A549 (cell line): ENCODE measurements around the gene CLSTN2. TPM values are rescaled to one million over a fixed set of nuclear protein-coding genes. Genes with fewer than 3 reads are reported as not detected.

Experiments used
- ATAC-seq, 2 experiments: fragments of 200-7000 bp in 1 of 2; fragments of >200 bp in 1 of 2; cut with Nextera tagmentation in 1 of 2; cut with Tn5 transposase in 1 of 2; 3 replicates each; pipeline versions ENCODE4 v1.8.0 to v1.9.1; 2018 to 2020; ENCODE audit warnings: mild to moderate bottlenecking in 1 of 2, moderate library complexity in 1 of 2
- CTCF ChIA-PET: fragments of 300-600 bp; sonication (Branson Sonifier 250); formaldehyde crosslinking; extraction: SDS; loops from one replicate; lab custom pipeline; 2021; ENCODE audit warnings: antibody characterized with exemption, inconsistent platforms; lab: Yijun Ruan, JAX
- POLR2A ChIA-PET: fragments of 350-600 bp; formaldehyde crosslinking; extraction: SDS; loops from one replicate; lab custom pipeline; 2021; ENCODE audit warnings: antibody characterized with exemption, inconsistent platforms; lab: Yijun Ruan, JAX
- DNase-seq, 2 experiments: peaks; one replicate each; pipeline versions ENCODE4 v3.0.0 to v3.0.0-alpha.2; 2011 to 2016; ENCODE audit warnings: low read depth in 1 of 2, low spot score in 1 of 2
- FAIRE-seq: peaks from 2 replicates; lab custom pipeline; 2011; peaks lifted over from hg19 to GRCh38; lab: Jason Lieb, UNC
- H3K27ac ChIP-seq, 2 experiments: fragments of >200 bp; sonication (Bioruptor Twin); formaldehyde crosslinking; 3 replicates each; pipeline ENCODE4 v1.5.1; 2016 to 2017
- H3K4me1 ChIP-seq: fragments of >200 bp; sonication (Bioruptor Twin); formaldehyde crosslinking; 3 replicates; pipeline ENCODE4 v1.6.1; 2016
- H3K4me2 ChIP-seq: fragments of >200 bp; sonication (Bioruptor Twin); formaldehyde crosslinking; 3 replicates; pipeline ENCODE4 v1.6.1; 2016
- H3K4me3 ChIP-seq: fragments of >200 bp; sonication (Bioruptor Twin); formaldehyde crosslinking; 3 replicates; pipeline ENCODE4 v1.5.1; 2016
- H3K9me3 ChIP-seq: fragments of >200 bp; sonication (Bioruptor Twin); formaldehyde crosslinking; 3 replicates; pipeline ENCODE4 v1.6.1; 2016
- BHLHE40 ChIP-seq: IDR thresholded peaks from 2 replicates; pipeline ENCODE4 v1.6.1; 2012; ENCODE audit warnings: low read depth, low read length, inconsistent platforms
- CBX2 ChIP-seq: fragments of 200-600 bp; sonication (generic); IDR thresholded peaks from 2 replicates; pipeline ENCODE4 v1.6.1; 2016; ENCODE audit warnings: low read depth, mild to moderate bottlenecking, borderline replicate concordance
- CEBPB ChIP-seq, 2 experiments: fragments of >200 bp in 1 of 2; sonication (Bioruptor Twin) in 1 of 2; formaldehyde crosslinking in 1 of 2; IDR thresholded peaks; 2 replicates each; pipeline ENCODE4 v1.6.1; 2012 to 2016
- EHMT2 ChIP-seq: fragments of 200-600 bp; sonication (generic); IDR thresholded peaks from 2 replicates; pipeline ENCODE4 v1.6.1; 2016; ENCODE audit warnings: antibody characterized with exemption, low read depth, mild to moderate bottlenecking, moderate library complexity
- FOSL2 ChIP-seq, 2 experiments: fragments of 450-650 bp in 1 of 2; fragments of >200 bp in 1 of 2; sonication (Bioruptor Twin) in 1 of 2; formaldehyde crosslinking; IDR thresholded peaks; 2 replicates each; pipeline versions ENCODE4 v1.5.0 to v1.6.1; 2016 to 2020; ENCODE audit warnings: mild to moderate bottlenecking in 1 of 2, moderate library complexity in 1 of 2
- FOXS1 ChIP-seq: fragments of 250-450 bp; sonication (Bioruptor Pico); IDR thresholded peaks from 2 replicates; pipeline ENCODE4 v1.5.0; 2020; ENCODE audit warnings: mild to moderate bottlenecking, moderate library complexity
- GATA3 ChIP-seq: IDR thresholded peaks from 2 replicates; pipeline ENCODE4 v1.6.1; 2012; ENCODE audit warnings: borderline replicate concordance
- HEYL ChIP-seq: fragments of 250-450 bp; sonication (Bioruptor Pico); IDR thresholded peaks from 2 replicates; pipeline ENCODE4 v1.8.0; 2021; ENCODE audit warnings: mild to moderate bottlenecking, moderate library complexity
- JUNB ChIP-seq: fragments of >200 bp; sonication (Bioruptor Twin); formaldehyde crosslinking; IDR thresholded peaks from 2 replicates; pipeline ENCODE4 v1.6.1; 2016
- KDM5A ChIP-seq: fragments of 200-600 bp; sonication (generic); IDR thresholded peaks from 2 replicates; pipeline ENCODE4 v1.6.1; 2016; ENCODE audit warnings: antibody characterized with exemption, mild to moderate bottlenecking
- MAZ ChIP-seq: fragments of 150-350 bp; IDR thresholded peaks from 2 replicates; pipeline ENCODE4 v1.6.1; 2014; ENCODE audit warnings: antibody characterized with exemption, low read depth, low read length, borderline replicate concordance
- NFE2L2 ChIP-seq: fragments of 150-350 bp; conservative IDR thresholded peaks from 2 replicates; pipeline ENCODE4 v1.6.1; 2014; ENCODE audit warnings: low read length
- NPAS2 ChIP-seq: fragments of 250-450 bp; sonication (Bioruptor Pico); IDR thresholded peaks from 2 replicates; pipeline ENCODE4 v1.8.0; 2022; ENCODE audit warnings: mild to moderate bottlenecking, moderate library complexity, borderline replicate concordance
- NR3C1 ChIP-seq: fragments of >200 bp; sonication (Bioruptor Twin); formaldehyde crosslinking; IDR thresholded peaks from 3 replicates; pipeline ENCODE4 v1.6.1; 2017
- POLR2A ChIP-seq: IDR thresholded peaks from 2 replicates; pipeline ENCODE4 v1.6.1; 2012; ENCODE audit warnings: mild to moderate bottlenecking, low read length
- POLR2AphosphoS2 ChIP-seq: conservative IDR thresholded peaks from 2 replicates; pipeline ENCODE4 v1.6.1; 2012; ENCODE audit warnings: low read length, improper control_type of control experiment, inconsistent platforms
- RARB ChIP-seq: fragments of 250-450 bp; sonication (Bioruptor Pico); IDR thresholded peaks from 2 replicates; pipeline ENCODE4 v1.8.0; 2021; ENCODE audit warnings: mild to moderate bottlenecking, moderate library complexity
- RCOR1 ChIP-seq: fragments of 150-350 bp; IDR thresholded peaks from 2 replicates; pipeline ENCODE4 v1.6.1; 2014; ENCODE audit warnings: antibody characterized with exemption, low read length, low read depth
- RNF2 ChIP-seq: fragments of 200-600 bp; sonication (generic); IDR thresholded peaks from 2 replicates; pipeline ENCODE4 v1.6.1; 2016; ENCODE audit warnings: low read depth, mild to moderate bottlenecking, antibody characterized with exemption, moderate library complexity, borderline replicate concordance
- WGBS: methylation state at CpG from one replicate; pipeline ENCODE4 v1.1.6; 2017; ENCODE audit errors: missing lambda C conversion rate; 5-methylcytosine and 5-hydroxymethylcytosine counted together
- polyA plus RNA-seq, 4 experiments: library from polyadenylated mRNA; depleted of rRNA in 3 of 4; stranded (reverse); fragments of >200 nt; fragmentation: RNase III in 1 of 4; extraction: RNeasy Plus Mini Kit Qiagen cat#74134 plus additional on column Dnase treatment in 1 of 4; gene quantifications; 2 replicates in 3 of 4; 3 replicates in 1 of 4; pipeline ENCODE4 v1.2.3, GENCODE V29; 2011 to 2017
- TF ChIP-seq, protein P1 (sequence below): fragments of 200-600 bp; sonication (generic); IDR thresholded peaks from 2 replicates; pipeline ENCODE4 v1.6.1; 2016; ENCODE audit warnings: antibody characterized with exemption, mild to moderate bottlenecking, moderate library complexity

The CLSTN2 gene
- polyA plus RNA-seq, 2 of the 4 experiments (the other 2 are of a cell fraction), result 0.03 to 0.04 TPM

DNA sequence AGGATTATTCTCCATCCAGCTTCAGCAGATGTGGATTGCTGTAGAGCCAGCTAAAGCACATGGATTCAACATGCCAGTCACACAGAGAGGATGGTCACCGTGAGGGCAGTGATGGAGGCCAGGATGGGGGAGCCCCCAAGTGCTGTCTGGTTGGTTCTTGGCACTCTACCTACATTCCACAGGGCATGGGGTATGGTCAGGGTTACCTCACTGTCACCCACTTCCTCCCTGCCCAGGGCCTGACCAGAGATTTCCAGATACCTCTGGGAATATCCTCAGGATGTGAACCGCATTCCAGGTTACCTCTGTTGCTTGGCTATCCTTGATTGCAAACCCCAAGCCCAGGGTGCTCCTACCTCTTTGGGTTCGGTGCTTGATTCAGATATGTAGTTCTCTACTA, 595.6 kb downstream of the CLSTN2 start:
- H3K27ac ChIP-seq, result no peak overlapping the region
- no peak for DNase-seq
- no peak for ATAC-seq
- H3K4me2 ChIP-seq, result no peak overlapping the region
- WGBS, result 12% methylated on average over 3 of the region's 3 CpGs
- no peak for FAIRE-seq
- CTCF ChIA-PET, result no interaction called here
- TF ChIP-seq RARB (CRISPR knock-in tag) (no peak), HEYL (no peak), EHMT2 (no peak), RNF2 (no peak), RCOR1 (no peak), JUNB (no peak), MAZ (no peak), CBX2 (no peak), NR3C1 (no peak), GATA3 (no peak), KDM5A (no peak), CEBPB (IDR thresholded peaks at IDR 0.05) (no peak), BHLHE40 (no peak), NFE2L2 (no peak), POLR2AphosphoS2 (no peak), FOSL2 (IDR thresholded peaks at IDR 0.05) (no peak), FOSL2 (CRISPR knock-in tag; IDR thresholded peaks at IDR 0.05) (no peak), POLR2A (no peak)
- TF ChIP-seq, protein P1, sequence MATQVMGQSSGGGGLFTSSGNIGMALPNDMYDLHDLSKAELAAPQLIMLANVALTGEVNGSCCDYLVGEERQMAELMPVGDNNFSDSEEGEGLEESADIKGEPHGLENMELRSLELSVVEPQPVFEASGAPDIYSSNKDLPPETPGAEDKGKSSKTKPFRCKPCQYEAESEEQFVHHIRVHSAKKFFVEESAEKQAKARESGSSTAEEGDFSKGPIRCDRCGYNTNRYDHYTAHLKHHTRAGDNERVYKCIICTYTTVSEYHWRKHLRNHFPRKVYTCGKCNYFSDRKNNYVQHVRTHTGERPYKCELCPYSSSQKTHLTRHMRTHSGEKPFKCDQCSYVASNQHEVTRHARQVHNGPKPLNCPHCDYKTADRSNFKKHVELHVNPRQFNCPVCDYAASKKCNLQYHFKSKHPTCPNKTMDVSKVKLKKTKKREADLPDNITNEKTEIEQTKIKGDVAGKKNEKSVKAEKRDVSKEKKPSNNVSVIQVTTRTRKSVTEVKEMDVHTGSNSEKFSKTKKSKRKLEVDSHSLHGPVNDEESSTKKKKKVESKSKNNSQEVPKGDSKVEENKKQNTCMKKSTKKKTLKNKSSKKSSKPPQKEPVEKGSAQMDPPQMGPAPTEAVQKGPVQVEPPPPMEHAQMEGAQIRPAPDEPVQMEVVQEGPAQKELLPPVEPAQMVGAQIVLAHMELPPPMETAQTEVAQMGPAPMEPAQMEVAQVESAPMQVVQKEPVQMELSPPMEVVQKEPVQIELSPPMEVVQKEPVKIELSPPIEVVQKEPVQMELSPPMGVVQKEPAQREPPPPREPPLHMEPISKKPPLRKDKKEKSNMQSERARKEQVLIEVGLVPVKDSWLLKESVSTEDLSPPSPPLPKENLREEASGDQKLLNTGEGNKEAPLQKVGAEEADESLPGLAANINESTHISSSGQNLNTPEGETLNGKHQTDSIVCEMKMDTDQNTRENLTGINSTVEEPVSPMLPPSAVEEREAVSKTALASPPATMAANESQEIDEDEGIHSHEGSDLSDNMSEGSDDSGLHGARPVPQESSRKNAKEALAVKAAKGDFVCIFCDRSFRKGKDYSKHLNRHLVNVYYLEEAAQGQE, result no peak
- no peaks in the 10 kb centered on the region; the same call in 2 of the 3 replicates for H3K9me3 ChIP-seq
- no peak overlapping the region for H3K4me3 ChIP-seq
- H3K4me1 ChIP-seq, result no peaks in the 10 kb centered on the region
- POLR2A ChIA-PET, result no interaction called here

DNA sequence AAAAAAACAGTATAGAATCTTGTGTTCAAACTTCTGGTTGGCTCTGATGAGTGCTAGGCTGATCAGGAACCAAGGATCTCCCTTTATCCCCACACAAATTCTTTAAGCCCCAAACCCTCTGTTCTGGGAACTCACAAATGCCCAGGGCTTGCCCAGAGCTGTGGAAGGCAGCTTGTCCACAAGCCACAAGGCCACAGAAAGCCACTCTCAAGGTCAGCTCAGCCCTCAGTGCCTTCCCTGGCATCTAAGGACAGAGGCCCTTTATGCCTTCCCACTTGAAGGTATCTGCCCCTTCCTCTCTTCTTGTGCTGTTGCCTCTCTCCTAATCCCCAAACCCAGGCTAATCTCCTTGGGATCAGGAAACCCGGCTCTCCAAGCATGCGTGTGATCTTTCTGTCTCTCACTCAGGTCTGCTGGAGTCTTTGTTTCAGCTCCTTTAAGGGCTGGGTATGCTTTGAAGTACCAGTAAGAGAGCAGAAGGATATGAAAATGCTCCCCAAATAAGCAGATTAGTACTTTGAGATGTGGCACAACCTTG, 597.9 kb downstream of the CLSTN2 start:
- FAIRE-seq (no peak), ATAC-seq (no peak), DNase-seq (no peak)
- H3K4me3 ChIP-seq, result no peak overlapping the region
- no peaks in the 10 kb centered on the region for H3K4me1 ChIP-seq
- H3K9me3 ChIP-seq, result no peaks in the 10 kb centered on the region; the same call in 2 of the 3 replicates
- POLR2A ChIA-PET, result no interaction called here
- 25% methylated on average over 2 of the region's 2 CpGs for WGBS
- no peak overlapping the region for H3K4me2 ChIP-seq
- CTCF ChIA-PET, result no interaction called here
- no peak for TF ChIP-seq RARB (CRISPR knock-in tag)
- TF ChIP-seq NPAS2 (CRISPR knock-in tag), result no peak
- TF ChIP-seq, protein P1, result no peak
- no peak for TF ChIP-seq FOXS1 (CRISPR knock-in tag)
- TF ChIP-seq NR3C1, result no peak
- H3K27ac ChIP-seq, result no peak overlapping the region
